IMR-90 (cell line): ENCODE measurements around the gene GPC6. TPM values are rescaled to one million over a fixed set of nuclear protein-coding genes. Genes with fewer than 3 reads are reported as not detected.

ENCODE experiments used
- ATAC-seq: fragments of 200-7000 bp; cut with Tn5 transposase; 2 replicates; pipeline ENCODE4 v1.9.1; 2020; ENCODE audit warnings: low read depth, mild to moderate bottlenecking, moderate library complexity
- BruUV-seq: library from RNA; stranded (reverse); fragments of 400-500 nt; replicated peaks from 2 replicates; lab custom pipeline; 2021; lab: Mats Ljungman, UMichigan
- CTCF ChIA-PET: fragments of 300-600 bp; formaldehyde crosslinking; extraction: SDS; loops from one replicate; lab custom pipeline; 2021; ENCODE audit warnings: antibody characterized with exemption; lab: Yijun Ruan, JAX
- POLR2A ChIA-PET: fragments of 300-600 bp; sonication (Branson Sonifier 250); formaldehyde crosslinking; loops from one replicate; lab custom pipeline; 2022; ENCODE audit warnings: antibody characterized with exemption; ENCODE audit not compliant: unreplicated experiment; lab: Charles Lee
- DNase-seq: peaks from one replicate; pipeline ENCODE4 v3.0.0; 2013
- H2AFZ ChIP-seq: replicated peaks from 2 replicates; pipeline ENCODE3; 2013; ENCODE audit warnings: low read length, mild to moderate bottlenecking; ENCODE audit not compliant: poor library complexity
- H2AK5ac ChIP-seq: 2 replicates; pipeline ENCODE4 v1.6.1; 2013; ENCODE audit warnings: low read depth, low read length, inconsistent platforms
- H2AK9ac ChIP-seq: replicated peaks from 2 replicates; pipeline ENCODE3; 2013; ENCODE audit warnings: mild to moderate bottlenecking, low read depth, low read length, moderate library complexity; ENCODE audit not compliant: poor library complexity
- H2BK120ac ChIP-seq: 2 replicates; pipeline ENCODE4 v1.6.1; 2013; ENCODE audit warnings: low read depth, low read length, inconsistent platforms
- H2BK15ac ChIP-seq: 3 replicates; pipeline ENCODE4 v1.6.1; 2013; ENCODE audit warnings: low read depth, low read length, inconsistent platforms
- H2BK20ac ChIP-seq: 2 replicates; pipeline ENCODE4 v1.6.1; 2013; ENCODE audit warnings: low read depth, mild to moderate bottlenecking, inconsistent platforms, low read length, moderate library complexity
- H2BK5ac ChIP-seq: 2 replicates; pipeline ENCODE4 v1.6.1; 2013; ENCODE audit warnings: mild to moderate bottlenecking, low read depth, low read length, inconsistent platforms; ENCODE audit not compliant: poor library complexity, severe bottlenecking
- H3K14ac ChIP-seq: replicated peaks from 2 replicates; pipeline ENCODE4 v1.6.1; 2013; ENCODE audit warnings: low read depth, low read length, inconsistent platforms
- H3K18ac ChIP-seq: 2 replicates; pipeline ENCODE4 v1.6.1; 2013; ENCODE audit warnings: low read depth, low read length, control low read depth
- H3K23ac ChIP-seq: 2 replicates; pipeline ENCODE4 v1.6.1; 2013; ENCODE audit warnings: low read depth, low read length, inconsistent platforms
- H3K27ac ChIP-seq: 2 replicates; pipeline ENCODE4 v1.5.1; 2013; ENCODE audit warnings: mild to moderate bottlenecking, control low read depth, low read length; ENCODE audit not compliant: insufficient read depth
- H3K27me3 ChIP-seq: 2 replicates; pipeline ENCODE4 v1.6.1; 2013; ENCODE audit warnings: low read length; ENCODE audit not compliant: control insufficient read depth, insufficient read depth
- H3K36me3 ChIP-seq: 2 replicates; pipeline ENCODE4 v1.6.1; 2013; ENCODE audit warnings: low read length, mixed read lengths; ENCODE audit not compliant: control insufficient read depth, insufficient read depth
- H3K4ac ChIP-seq: 2 replicates; pipeline ENCODE4 v1.6.1; 2013; ENCODE audit warnings: low read depth, low read length, inconsistent platforms
- H3K4me1 ChIP-seq: 2 replicates; pipeline ENCODE4 v1.6.1; 2013; ENCODE audit warnings: low read length, mixed read lengths; ENCODE audit not compliant: control insufficient read depth, insufficient read depth
- H3K4me2 ChIP-seq: 2 replicates; pipeline ENCODE4 v1.6.1; 2013; ENCODE audit warnings: low read depth, mild to moderate bottlenecking, control low read depth, low read length, moderate library complexity
- H3K4me3 ChIP-seq: 2 replicates; pipeline ENCODE4 v1.5.1; 2013; ENCODE audit warnings: low read depth, mild to moderate bottlenecking, control low read depth, low read length, moderate library complexity; ENCODE audit not compliant: insufficient read depth
- H3K56ac ChIP-seq: 2 replicates; pipeline ENCODE4 v1.6.1; 2013; ENCODE audit warnings: low read length, inconsistent platforms; ENCODE audit not compliant: insufficient read depth; ENCODE audit errors: extremely low read depth
- H3K79me1 ChIP-seq, 2 experiments: 2 replicates each; pipeline ENCODE4 v1.6.1; 2013; ENCODE audit warnings: low read length in 2 of 2, inconsistent platforms in 1 of 2, low read depth in 1 of 2
- H3K9ac ChIP-seq: 2 replicates; pipeline ENCODE4 v1.6.1; 2013; ENCODE audit warnings: low read depth, low read length, control low read depth
- H3K9me1 ChIP-seq: 2 replicates; pipeline ENCODE4 v1.6.1; 2013; ENCODE audit warnings: low read length, inconsistent platforms; ENCODE audit not compliant: insufficient read depth
- H3K9me3 ChIP-seq: 2 replicates; pipeline ENCODE4 v1.6.1; 2013; ENCODE audit warnings: low read length; ENCODE audit not compliant: control insufficient read depth, insufficient read depth
- H4K20me1 ChIP-seq: 2 replicates; pipeline ENCODE4 v1.6.1; 2013; ENCODE audit warnings: low read length, inconsistent platforms; ENCODE audit not compliant: insufficient read depth
- H4K5ac ChIP-seq: 2 replicates; pipeline ENCODE4 v1.6.1; 2013; ENCODE audit warnings: mild to moderate bottlenecking, low read depth, low read length, control low read depth
- H4K8ac ChIP-seq, 2 experiments: 2 replicates each; pipeline ENCODE4 v1.6.1; 2013; ENCODE audit warnings: low read depth in 2 of 2, low read length in 2 of 2, control low read depth in 1 of 2, inconsistent platforms in 1 of 2
- H4K91ac ChIP-seq: 2 replicates; pipeline ENCODE4 v1.6.1; 2013; ENCODE audit warnings: low read depth, low read length, inconsistent platforms; ENCODE audit not compliant: insufficient read depth
- BHLHE40 ChIP-seq: fragments of 150-350 bp; IDR thresholded peaks from 2 replicates; pipeline ENCODE4 v1.6.1; 2016; ENCODE audit warnings: mild to moderate bottlenecking, low read depth, low read length
- CHD1 ChIP-seq: IDR thresholded peaks from 2 replicates; pipeline ENCODE4 v1.6.1; 2012; ENCODE audit warnings: low read depth, low read length, improper control_type of control experiment
- FOS ChIP-seq: fragments of 150-350 bp; IDR thresholded peaks from 2 replicates; pipeline ENCODE4 v1.6.1; 2016; ENCODE audit warnings: low read depth, low read length
- MAFK ChIP-seq: IDR thresholded peaks from 2 replicates; pipeline ENCODE4 v1.6.1; 2012; ENCODE audit warnings: low read depth, low read length, improper control_type of control experiment
- MAZ ChIP-seq: IDR thresholded peaks from 2 replicates; pipeline ENCODE4 v1.6.1; 2012; ENCODE audit warnings: low read depth, mild to moderate bottlenecking, low read length, improper control_type of control experiment, moderate library complexity, borderline replicate concordance
- NFE2L2 ChIP-seq: fragments of 150-350 bp; IDR thresholded peaks from 2 replicates; pipeline ENCODE4 v1.6.1; 2016; ENCODE audit warnings: low read depth, mild to moderate bottlenecking, low read length
- POLR2A ChIP-seq: IDR thresholded peaks from 2 replicates; pipeline ENCODE4 v1.6.1; 2012; ENCODE audit warnings: mild to moderate bottlenecking, low read depth, low read length
- RAD21 ChIP-seq: IDR thresholded peaks from 2 replicates; pipeline ENCODE4 v1.6.1; 2012; ENCODE audit warnings: low read length, improper control_type of control experiment
- RCOR1 ChIP-seq: IDR thresholded peaks from 2 replicates; pipeline ENCODE4 v1.6.1; 2012; ENCODE audit warnings: mild to moderate bottlenecking, low read length, improper control_type of control experiment; ENCODE audit not compliant: insufficient replicate concordance
- RFX5 ChIP-seq: IDR thresholded peaks from 2 replicates; pipeline ENCODE4 v1.8.0; 2012; ENCODE audit warnings: low read depth, mild to moderate bottlenecking, low read length, moderate library complexity
- SMC3 ChIP-seq: fragments of 150-350 bp; IDR thresholded peaks from 2 replicates; pipeline ENCODE4 v1.6.1; 2016; ENCODE audit warnings: low read depth, mild to moderate bottlenecking, antibody characterized with exemption, low read length, moderate library complexity
- WGBS, 2 experiments: methylation state at CpG; one replicate each; pipeline versions ENCODE4 v1.1.5 to v1.1.7; 2013; ENCODE audit warnings: missing lambda C conversion rate in 2 of 2; ENCODE audit not compliant: insufficient read length in 1 of 2; ENCODE audit errors: extremely low coverage in 2 of 2; 5-methylcytosine and 5-hydroxymethylcytosine counted together
- dilution Hi-C: fragments of 300-500 bp; cut with HindIII; formaldehyde crosslinking; loops from one replicate; pipeline ENCODE4 v1.14.3; 2018; ENCODE audit warnings: low sequenced_read_pairs; ENCODE audit not compliant: unreplicated experiment
- in situ Hi-C: fragments of 300-500 bp; cut with MboI; formaldehyde crosslinking; loops from 3 replicates; pipeline ENCODE4 v1.14.3; 2019; ENCODE audit warnings: low sequenced_read_pairs, inconsistent platforms, mixed read lengths
- intact Hi-C: fragments of 100-400 bp; cut with micrococcal nuclease; formaldehyde crosslinking; loops from 2 replicates; pipeline ENCODE4 v1.10.0; 2022
- polyA plus RNA-seq, 3 experiments: library from polyadenylated mRNA; depleted of rRNA; stranded (reverse); fragments of >200 nt; gene quantifications; 2 replicates each; pipeline ENCODE4 v1.2.3, GENCODE V29; 2012; ENCODE audit warnings: low replicate concordance in 1 of 3
- total RNA-seq: library from RNA; depleted of rRNA; stranded (reverse); fragments of >200 nt; gene quantifications from 2 replicates; pipeline ENCODE4 v1.2.3, GENCODE V29; 2012
- TF ChIP-seq, protein P1 (sequence below): conservative IDR thresholded peaks from 2 replicates; pipeline ENCODE4 v1.5.1; 2012; ENCODE audit warnings: mild to moderate bottlenecking, low read depth, low read length, improper control_type of control experiment
- TF ChIP-seq, protein P2 (sequence below): fragments of 150-350 bp; IDR thresholded peaks from 2 replicates; pipeline ENCODE4 v1.6.1; 2016; ENCODE audit warnings: low read depth, mild to moderate bottlenecking, low read length, moderate library complexity, borderline replicate concordance
- TF ChIP-seq, protein P3 (sequence below): fragments of 150-350 bp; IDR thresholded peaks from 2 replicates; pipeline ENCODE4 v1.6.1; 2017; ENCODE audit warnings: mild to moderate bottlenecking, antibody characterized with exemption, low read length, low read depth

The GPC6 gene
- total and polyA plus RNA-seq, 2 of the 4 experiments (the other 2 are of a cell fraction), result 14.9 to 39.4 TPM

DNA sequence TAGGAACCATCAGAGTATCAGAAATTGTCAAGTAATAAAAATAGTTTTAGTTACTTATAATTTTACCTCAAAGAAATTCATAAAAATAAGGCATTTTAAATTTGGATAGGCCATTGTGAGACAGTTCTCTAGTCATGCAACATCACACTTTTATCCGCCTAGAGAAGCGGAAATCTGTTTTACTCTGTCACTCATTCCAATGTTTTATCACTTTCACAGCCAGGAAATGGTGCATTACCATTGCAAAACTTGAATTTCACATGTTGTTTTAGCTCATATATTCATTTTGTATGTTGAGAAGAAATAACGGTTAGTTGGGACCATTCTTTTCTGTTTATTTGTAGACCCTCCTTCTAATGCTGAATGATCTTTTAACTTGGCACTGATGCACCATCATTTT, 427.2 kb downstream of the GPC6 start:
- WGBS, 2 experiments, result no CpG with 5 or more reads among the region's 3 CpGs
- BruUV-seq, result no TSS peak
- in situ Hi-C loops, result no loop called here

More for the DNA sequence above, 427.2 kb downstream of the GPC6 start:
- H4K5ac ChIP-seq, result no peak overlapping the region
- H3K9ac ChIP-seq, result no peak overlapping the region
- dilution Hi-C loops, result no loop called here
- H2BK20ac ChIP-seq, result no peak overlapping the region
- no peak overlapping the region for H3K23ac ChIP-seq
- no peak overlapping the region for H2AK9ac ChIP-seq
- no peak overlapping the region for H3K14ac ChIP-seq
- DNase-seq (no peak), ATAC-seq (no peak)
- no peaks in the 10 kb centered on the region for H3K4me1 ChIP-seq
- ChIA-PET CTCF (interaction anchor here (0.7 kb wide), 1 partner anchor 399 kb away, joined by 3 read pairs; no protein-coding TSS in a partner anchor), POLR2A (interaction anchor here (0.6 kb wide), 1 partner anchor 203 kb away, joined by 9 read pairs; no protein-coding TSS in a partner anchor)
- H3K4me3 ChIP-seq, result no peak overlapping the region
- no peak overlapping the region for H3K4me2 ChIP-seq
- H4K20me1 ChIP-seq, result no peaks in the 10 kb centered on the region
- no peaks in the 10 kb centered on the region for H3K9me1 ChIP-seq
- intact Hi-C loops, result no loop called here
- H3K4ac ChIP-seq, result no peak overlapping the region
- H3K36me3 ChIP-seq, result no peaks in the 10 kb centered on the region
- TF ChIP-seq, protein P1, sequence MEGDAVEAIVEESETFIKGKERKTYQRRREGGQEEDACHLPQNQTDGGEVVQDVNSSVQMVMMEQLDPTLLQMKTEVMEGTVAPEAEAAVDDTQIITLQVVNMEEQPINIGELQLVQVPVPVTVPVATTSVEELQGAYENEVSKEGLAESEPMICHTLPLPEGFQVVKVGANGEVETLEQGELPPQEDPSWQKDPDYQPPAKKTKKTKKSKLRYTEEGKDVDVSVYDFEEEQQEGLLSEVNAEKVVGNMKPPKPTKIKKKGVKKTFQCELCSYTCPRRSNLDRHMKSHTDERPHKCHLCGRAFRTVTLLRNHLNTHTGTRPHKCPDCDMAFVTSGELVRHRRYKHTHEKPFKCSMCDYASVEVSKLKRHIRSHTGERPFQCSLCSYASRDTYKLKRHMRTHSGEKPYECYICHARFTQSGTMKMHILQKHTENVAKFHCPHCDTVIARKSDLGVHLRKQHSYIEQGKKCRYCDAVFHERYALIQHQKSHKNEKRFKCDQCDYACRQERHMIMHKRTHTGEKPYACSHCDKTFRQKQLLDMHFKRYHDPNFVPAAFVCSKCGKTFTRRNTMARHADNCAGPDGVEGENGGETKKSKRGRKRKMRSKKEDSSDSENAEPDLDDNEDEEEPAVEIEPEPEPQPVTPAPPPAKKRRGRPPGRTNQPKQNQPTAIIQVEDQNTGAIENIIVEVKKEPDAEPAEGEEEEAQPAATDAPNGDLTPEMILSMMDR, result no peak
- TF ChIP-seq, protein P2, sequence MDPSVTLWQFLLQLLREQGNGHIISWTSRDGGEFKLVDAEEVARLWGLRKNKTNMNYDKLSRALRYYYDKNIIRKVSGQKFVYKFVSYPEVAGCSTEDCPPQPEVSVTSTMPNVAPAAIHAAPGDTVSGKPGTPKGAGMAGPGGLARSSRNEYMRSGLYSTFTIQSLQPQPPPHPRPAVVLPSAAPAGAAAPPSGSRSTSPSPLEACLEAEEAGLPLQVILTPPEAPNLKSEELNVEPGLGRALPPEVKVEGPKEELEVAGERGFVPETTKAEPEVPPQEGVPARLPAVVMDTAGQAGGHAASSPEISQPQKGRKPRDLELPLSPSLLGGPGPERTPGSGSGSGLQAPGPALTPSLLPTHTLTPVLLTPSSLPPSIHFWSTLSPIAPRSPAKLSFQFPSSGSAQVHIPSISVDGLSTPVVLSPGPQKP, result no peak
- TF ChIP-seq RAD21 (no peak), MAFK (no peak), SMC3 (no peak), BHLHE40 (no peak), NFE2L2 (no peak), MAZ (no peak), FOS (no peak), CHD1 (no peak), RCOR1 (no peak), POLR2A (no peak), RFX5 (no peak)
- TF ChIP-seq, protein P3, sequence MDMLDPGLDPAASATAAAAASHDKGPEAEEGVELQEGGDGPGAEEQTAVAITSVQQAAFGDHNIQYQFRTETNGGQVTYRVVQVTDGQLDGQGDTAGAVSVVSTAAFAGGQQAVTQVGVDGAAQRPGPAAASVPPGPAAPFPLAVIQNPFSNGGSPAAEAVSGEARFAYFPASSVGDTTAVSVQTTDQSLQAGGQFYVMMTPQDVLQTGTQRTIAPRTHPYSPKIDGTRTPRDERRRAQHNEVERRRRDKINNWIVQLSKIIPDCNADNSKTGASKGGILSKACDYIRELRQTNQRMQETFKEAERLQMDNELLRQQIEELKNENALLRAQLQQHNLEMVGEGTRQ, result no peak
- no peak overlapping the region for H3K27ac ChIP-seq
- no peak overlapping the region for H2BK15ac ChIP-seq
- no peaks in the 10 kb centered on the region for H3K79me1 ChIP-seq
- H2BK5ac ChIP-seq, result no peak overlapping the region
- no peaks in the 10 kb centered on the region for H3K27me3 ChIP-seq
- H3K56ac ChIP-seq, result no peak overlapping the region
- no peaks in the 10 kb centered on the region for H3K9me3 ChIP-seq
- H2AFZ ChIP-seq, result no peak overlapping the region
- H2AK5ac ChIP-seq, result no peak overlapping the region
- H2BK120ac ChIP-seq, result no peak overlapping the region
- no peak overlapping the region for H3K18ac ChIP-seq
- no peak overlapping the region for H4K91ac ChIP-seq
- no peak overlapping the region for H4K8ac ChIP-seq
